ENCODE measurements around the gene RGS10. TPM values are rescaled to one million over a fixed set of nuclear protein-coding genes. Genes with fewer than 3 reads are reported as not detected.

Gene RGS10
- total and polyA plus RNA-seq, 10 of the 15 experiments (the other 5 are each of a cell fraction or from before 2014, with no cell fraction given) = 72.8 to 193 (median 127) TPM

DNA sequence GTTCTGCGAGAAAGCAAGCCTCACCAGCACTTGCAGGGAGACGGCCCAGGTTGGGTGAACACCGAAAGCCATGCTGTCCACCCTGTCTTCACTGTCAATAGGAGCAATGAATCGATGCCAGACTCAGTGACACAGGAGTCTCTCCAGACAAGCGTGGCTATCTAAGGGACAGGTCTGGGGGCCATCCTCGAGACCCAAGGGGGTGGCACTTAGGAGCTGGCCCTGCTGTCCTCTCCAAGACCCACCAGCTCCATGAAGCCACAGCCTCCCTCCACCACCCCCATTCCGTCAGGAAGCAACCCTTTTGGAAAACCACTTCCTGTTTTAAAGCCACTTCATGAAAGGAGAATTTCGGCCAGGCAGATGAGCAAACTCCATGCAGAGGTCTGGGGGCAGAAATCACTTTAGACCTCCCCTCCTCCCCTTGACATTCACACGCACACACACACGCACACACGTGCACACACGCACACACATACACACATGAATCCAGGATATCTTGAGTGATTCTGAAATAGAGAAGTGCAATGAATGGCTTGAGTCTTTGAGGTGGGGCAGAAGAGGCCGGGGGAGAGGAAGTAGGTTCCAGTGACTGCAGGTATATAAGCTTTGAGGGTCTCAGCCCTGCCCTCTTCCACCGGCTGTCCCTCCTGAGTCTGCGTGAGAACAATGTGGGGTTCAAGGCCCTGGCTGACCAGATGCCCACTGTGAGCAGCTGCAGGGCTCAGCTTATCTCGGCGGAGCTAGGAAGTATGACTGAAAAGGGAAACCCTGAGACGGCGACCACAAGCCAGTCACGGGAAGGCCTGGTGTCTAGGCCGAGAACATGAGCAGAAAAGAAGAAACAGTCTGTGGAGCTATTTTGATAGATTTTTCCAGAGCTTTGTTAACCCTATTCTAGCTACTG is 25.0 kb downstream of the RGS10 start (continued):
- TF ChIP-seq, protein P1, sequence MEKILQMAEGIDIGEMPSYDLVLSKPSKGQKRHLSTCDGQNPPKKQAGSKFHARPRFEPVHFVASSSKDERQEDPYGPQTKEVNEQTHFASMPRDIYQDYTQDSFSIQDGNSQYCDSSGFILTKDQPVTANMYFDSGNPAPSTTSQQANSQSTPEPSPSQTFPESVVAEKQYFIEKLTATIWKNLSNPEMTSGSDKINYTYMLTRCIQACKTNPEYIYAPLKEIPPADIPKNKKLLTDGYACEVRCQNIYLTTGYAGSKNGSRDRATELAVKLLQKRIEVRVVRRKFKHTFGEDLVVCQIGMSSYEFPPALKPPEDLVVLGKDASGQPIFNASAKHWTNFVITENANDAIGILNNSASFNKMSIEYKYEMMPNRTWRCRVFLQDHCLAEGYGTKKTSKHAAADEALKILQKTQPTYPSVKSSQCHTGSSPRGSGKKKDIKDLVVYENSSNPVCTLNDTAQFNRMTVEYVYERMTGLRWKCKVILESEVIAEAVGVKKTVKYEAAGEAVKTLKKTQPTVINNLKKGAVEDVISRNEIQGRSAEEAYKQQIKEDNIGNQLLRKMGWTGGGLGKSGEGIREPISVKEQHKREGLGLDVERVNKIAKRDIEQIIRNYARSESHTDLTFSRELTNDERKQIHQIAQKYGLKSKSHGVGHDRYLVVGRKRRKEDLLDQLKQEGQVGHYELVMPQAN (conservative IDR thresholded peaks at IDR 0.05) = no peak
- TF ChIP-seq BHLHE40 (IDR thresholded peaks at IDR 0.05; ENCODE audit: borderline replicate concordance in 1 of 2, low read depth in 2 of 2, low read length in 1 of 2) (peak; percentile 97), ZNF384 (IDR thresholded peaks at IDR 0.05; ENCODE audit: borderline replicate concordance, low read depth, low read length) (no peak), NFXL1 (IDR thresholded peaks at IDR 0.05; ENCODE audit: borderline replicate concordance) (no peak), FOXM1 (IDR thresholded peaks at IDR 0.05; ENCODE audit: low read depth, low read length) (peak; percentile 80), WRNIP1 (IDR thresholded peaks at IDR 0.05; ENCODE audit: borderline replicate concordance, low read depth, low read length) (no peak), NFYB (IDR thresholded peaks at IDR 0.05; ENCODE audit: insufficient read depth, low read depth, low read length) (no peak), POLR2A (IDR thresholded peaks at IDR 0.05; ENCODE audit: low read depth, low read length) (no peak; the same call in none of the 2 replicates), RAD51 (IDR thresholded peaks at IDR 0.05) (no peak; the same call in 1 of the 2 replicates), CREM (IDR thresholded peaks at IDR 0.05; ENCODE audit: low read depth) (peak; percentile 56; the same call in 1 of the 2 replicates)
- TF ChIP-seq, protein P2, sequence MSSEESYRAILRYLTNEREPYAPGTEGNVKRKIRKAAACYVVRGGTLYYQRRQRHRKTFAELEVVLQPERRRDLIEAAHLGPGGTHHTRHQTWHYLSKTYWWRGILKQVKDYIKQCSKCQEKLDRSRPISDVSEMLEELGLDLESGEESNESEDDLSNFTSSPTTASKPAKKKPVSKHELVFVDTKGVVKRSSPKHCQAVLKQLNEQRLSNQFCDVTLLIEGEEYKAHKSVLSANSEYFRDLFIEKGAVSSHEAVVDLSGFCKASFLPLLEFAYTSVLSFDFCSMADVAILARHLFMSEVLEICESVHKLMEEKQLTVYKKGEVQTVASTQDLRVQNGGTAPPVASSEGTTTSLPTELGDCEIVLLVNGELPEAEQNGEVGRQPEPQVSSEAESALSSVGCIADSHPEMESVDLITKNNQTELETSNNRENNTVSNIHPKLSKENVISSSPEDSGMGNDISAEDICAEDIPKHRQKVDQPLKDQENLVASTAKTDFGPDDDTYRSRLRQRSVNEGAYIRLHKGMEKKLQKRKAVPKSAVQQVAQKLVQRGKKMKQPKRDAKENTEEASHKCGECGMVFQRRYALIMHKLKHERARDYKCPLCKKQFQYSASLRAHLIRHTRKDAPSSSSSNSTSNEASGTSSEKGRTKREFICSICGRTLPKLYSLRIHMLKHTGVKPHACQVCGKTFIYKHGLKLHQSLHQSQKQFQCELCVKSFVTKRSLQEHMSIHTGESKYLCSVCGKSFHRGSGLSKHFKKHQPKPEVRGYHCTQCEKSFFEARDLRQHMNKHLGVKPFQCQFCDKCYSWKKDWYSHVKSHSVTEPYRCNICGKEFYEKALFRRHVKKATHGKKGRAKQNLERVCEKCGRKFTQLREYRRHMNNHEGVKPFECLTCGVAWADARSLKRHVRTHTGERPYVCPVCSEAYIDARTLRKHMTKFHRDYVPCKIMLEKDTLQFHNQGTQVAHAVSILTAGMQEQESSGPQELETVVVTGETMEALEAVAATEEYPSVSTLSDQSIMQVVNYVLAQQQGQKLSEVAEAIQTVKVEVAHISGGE (CRISPR knock-in tag; IDR thresholded peaks at IDR 0.05) = no peak
- TF ChIP-seq, protein P3, sequence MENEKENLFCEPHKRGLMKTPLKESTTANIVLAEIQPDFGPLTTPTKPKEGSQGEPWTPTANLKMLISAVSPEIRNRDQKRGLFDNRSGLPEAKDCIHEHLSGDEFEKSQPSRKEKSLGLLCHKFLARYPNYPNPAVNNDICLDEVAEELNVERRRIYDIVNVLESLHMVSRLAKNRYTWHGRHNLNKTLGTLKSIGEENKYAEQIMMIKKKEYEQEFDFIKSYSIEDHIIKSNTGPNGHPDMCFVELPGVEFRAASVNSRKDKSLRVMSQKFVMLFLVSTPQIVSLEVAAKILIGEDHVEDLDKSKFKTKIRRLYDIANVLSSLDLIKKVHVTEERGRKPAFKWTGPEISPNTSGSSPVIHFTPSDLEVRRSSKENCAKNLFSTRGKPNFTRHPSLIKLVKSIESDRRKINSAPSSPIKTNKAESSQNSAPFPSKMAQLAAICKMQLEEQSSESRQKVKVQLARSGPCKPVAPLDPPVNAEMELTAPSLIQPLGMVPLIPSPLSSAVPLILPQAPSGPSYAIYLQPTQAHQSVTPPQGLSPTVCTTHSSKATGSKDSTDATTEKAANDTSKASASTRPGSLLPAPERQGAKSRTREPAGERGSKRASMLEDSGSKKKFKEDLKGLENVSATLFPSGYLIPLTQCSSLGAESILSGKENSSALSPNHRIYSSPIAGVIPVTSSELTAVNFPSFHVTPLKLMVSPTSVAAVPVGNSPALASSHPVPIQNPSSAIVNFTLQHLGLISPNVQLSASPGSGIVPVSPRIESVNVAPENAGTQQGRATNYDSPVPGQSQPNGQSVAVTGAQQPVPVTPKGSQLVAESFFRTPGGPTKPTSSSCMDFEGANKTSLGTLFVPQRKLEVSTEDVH (IDR thresholded peaks at IDR 0.05; ENCODE audit: low read depth, partially characterized antibody) = no peak
- TF ChIP-seq, protein P4, sequence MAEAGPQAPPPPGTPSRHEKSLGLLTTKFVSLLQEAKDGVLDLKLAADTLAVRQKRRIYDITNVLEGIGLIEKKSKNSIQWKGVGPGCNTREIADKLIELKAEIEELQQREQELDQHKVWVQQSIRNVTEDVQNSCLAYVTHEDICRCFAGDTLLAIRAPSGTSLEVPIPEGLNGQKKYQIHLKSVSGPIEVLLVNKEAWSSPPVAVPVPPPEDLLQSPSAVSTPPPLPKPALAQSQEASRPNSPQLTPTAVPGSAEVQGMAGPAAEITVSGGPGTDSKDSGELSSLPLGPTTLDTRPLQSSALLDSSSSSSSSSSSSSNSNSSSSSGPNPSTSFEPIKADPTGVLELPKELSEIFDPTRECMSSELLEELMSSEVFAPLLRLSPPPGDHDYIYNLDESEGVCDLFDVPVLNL (IDR thresholded peaks at IDR 0.05; ENCODE audit: low read depth, low read length) = no peak
- TF ChIP-seq, protein P5, sequence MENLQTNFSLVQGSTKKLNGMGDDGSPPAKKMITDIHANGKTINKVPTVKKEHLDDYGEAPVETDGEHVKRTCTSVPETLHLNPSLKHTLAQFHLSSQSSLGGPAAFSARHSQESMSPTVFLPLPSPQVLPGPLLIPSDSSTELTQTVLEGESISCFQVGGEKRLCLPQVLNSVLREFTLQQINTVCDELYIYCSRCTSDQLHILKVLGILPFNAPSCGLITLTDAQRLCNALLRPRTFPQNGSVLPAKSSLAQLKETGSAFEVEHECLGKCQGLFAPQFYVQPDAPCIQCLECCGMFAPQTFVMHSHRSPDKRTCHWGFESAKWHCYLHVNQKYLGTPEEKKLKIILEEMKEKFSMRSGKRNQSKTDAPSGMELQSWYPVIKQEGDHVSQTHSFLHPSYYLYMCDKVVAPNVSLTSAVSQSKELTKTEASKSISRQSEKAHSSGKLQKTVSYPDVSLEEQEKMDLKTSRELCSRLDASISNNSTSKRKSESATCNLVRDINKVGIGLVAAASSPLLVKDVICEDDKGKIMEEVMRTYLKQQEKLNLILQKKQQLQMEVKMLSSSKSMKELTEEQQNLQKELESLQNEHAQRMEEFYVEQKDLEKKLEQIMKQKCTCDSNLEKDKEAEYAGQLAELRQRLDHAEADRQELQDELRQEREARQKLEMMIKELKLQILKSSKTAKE (IDR thresholded peaks at IDR 0.05; ENCODE audit: low read depth, poor library complexity, severe bottlenecking) = peak; percentile 52
